ENCODE results near the gene LTBP1. TPM values are rescaled to one million over a fixed set of nuclear protein-coding genes. Genes with fewer than 3 reads are reported as not detected.

LTBP1 gene
- total RNA-seq, 4 donors from 2014 or later: 8.7 to 18.7 (median 13.0) TPM

DNA sequence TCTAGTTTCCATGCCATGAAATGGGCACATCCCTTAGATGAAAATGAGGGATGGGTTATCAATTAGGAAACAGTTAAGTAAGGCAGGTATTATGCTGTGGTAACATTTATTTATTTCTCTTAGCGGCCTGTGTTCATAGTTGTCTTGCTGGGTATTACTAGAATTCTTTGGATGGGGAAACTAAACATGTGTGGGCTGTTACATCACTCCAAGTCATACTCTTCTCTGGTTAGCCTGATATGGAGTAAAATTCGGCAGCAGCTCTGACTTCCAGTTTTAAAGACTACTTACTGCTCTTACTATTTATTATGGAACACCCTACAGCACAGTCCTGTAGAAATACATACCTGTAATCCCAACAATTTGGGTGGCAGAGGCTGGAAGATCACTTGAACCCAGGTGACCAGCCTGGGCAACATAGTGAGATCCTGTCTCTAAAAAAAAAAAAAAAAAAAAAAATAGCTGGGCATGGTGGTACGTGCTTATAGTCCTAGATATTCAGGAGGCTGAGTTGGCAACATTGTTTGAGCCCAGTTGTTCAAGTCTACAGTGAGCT, 496.6 kb downstream of the LTBP1 start:
- H3K27ac ChIP-seq: peak overlapping the region; percentile 11
- no peak for DNase-seq (ENCODE audit: low spot score in 2 of 2)
- TF ChIP-seq EP300 (IDR thresholded peaks at IDR 0.05) (no peak), POLR2AphosphoS5 (IDR thresholded peaks at IDR 0.05) (no peak), POLR2A (IDR thresholded peaks at IDR 0.05) (no peak)
- TF ChIP-seq, protein P1, sequence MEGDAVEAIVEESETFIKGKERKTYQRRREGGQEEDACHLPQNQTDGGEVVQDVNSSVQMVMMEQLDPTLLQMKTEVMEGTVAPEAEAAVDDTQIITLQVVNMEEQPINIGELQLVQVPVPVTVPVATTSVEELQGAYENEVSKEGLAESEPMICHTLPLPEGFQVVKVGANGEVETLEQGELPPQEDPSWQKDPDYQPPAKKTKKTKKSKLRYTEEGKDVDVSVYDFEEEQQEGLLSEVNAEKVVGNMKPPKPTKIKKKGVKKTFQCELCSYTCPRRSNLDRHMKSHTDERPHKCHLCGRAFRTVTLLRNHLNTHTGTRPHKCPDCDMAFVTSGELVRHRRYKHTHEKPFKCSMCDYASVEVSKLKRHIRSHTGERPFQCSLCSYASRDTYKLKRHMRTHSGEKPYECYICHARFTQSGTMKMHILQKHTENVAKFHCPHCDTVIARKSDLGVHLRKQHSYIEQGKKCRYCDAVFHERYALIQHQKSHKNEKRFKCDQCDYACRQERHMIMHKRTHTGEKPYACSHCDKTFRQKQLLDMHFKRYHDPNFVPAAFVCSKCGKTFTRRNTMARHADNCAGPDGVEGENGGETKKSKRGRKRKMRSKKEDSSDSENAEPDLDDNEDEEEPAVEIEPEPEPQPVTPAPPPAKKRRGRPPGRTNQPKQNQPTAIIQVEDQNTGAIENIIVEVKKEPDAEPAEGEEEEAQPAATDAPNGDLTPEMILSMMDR (IDR thresholded peaks at IDR 0.05): no peak
- H3K27me3 ChIP-seq: no peaks in the 10 kb centered on the region
- peaks cover 5% of the 10 kb centered on the region for H3K4me1 ChIP-seq
- WGBS: 68% methylated on average over 3 of the region's 3 CpGs
- no peak overlapping the region for H3K4me3 ChIP-seq
- no peaks in the 10 kb centered on the region for H3K9me3 ChIP-seq
- H3K36me3 ChIP-seq: no peaks in the 10 kb centered on the region

DNA sequence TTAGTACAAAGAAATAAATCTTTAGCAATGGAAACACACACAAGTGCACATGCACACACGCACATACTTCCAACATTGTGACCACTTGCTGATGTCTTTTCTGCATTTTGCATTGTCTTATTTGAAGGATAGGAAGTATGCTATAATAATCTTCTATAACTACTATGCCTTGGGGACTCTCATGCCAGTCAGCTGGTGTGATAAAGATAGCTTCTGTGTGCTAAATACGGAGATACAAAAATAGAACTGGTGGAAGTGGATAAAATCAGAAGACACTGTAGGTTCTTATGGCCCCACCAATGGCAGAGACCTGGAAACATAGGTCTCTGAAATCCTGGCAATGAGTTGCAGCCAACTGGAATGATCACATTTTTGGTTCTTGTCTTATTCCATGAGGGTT, 498.2 kb downstream of the LTBP1 start:
- Histone ChIP-seq H3K27me3 (no peaks in the 10 kb centered on the region), H3K4me3 (no peak overlapping the region), H3K36me3 (no peaks in the 10 kb centered on the region), H3K27ac (no peak overlapping the region), H3K4me1 (peaks cover 5% of the 10 kb centered on the region), H3K9me3 (no peaks in the 10 kb centered on the region)
- WGBS: 68% methylated on average over 2 of the region's 2 CpGs
- DNase-seq (ENCODE audit: low spot score in 2 of 2): no peak
- TF ChIP-seq POLR2A (IDR thresholded peaks at IDR 0.05) (no peak), EP300 (IDR thresholded peaks at IDR 0.05) (no peak), POLR2AphosphoS5 (IDR thresholded peaks at IDR 0.05) (no peak)
- TF ChIP-seq, protein P1 (IDR thresholded peaks at IDR 0.05): no peak

DNA sequence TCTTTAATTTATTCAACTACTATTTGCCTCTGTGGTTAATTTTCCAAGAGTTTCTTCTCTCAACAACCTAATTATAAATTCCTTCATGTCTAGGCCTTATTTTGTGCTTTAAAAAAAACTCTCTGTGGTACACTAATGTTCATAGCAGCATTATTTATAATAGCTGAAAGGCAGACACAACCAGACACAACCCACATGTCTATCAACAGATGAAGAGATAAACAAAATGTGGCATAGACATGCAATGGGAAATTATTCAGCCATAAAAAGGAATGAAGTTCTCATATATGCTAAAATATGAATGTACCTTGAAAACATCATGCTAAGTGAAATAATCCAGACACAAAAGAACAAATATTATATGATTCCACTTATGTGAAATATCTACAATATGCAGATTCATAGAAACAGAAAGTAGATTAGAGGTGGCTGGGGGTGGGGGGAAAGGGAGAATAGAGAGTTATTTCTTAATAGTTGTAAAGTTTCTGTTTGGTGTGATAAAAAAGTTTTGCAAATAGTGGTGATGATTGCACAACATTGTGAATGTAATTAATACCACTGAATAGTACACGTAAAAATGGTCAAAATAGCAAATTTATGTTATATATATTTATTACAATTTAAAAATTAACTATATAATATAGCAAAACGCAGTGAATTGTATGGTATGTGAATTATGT, 501.6 kb downstream of the LTBP1 start:
- H3K4me1 ChIP-seq: no peaks in the 10 kb centered on the region
- WGBS: 80% methylated on average over 2 of the region's 2 CpGs
- H3K27me3 ChIP-seq: no peaks in the 10 kb centered on the region
- no peak for TF ChIP-seq EP300 (IDR thresholded peaks at IDR 0.05)
- TF ChIP-seq, protein P1 (IDR thresholded peaks at IDR 0.05): no peak
- TF ChIP-seq POLR2AphosphoS5 (IDR thresholded peaks at IDR 0.05): no peak
- TF ChIP-seq POLR2A (IDR thresholded peaks at IDR 0.05): no peak
- H3K36me3 ChIP-seq: no peaks in the 10 kb centered on the region
- no peak overlapping the region for H3K4me3 ChIP-seq
- peaks cover 5% of the 10 kb centered on the region for H3K9me3 ChIP-seq
- no peak overlapping the region for H3K27ac ChIP-seq
- no peak for DNase-seq (ENCODE audit: low spot score in 2 of 2)

Measured in suprapubic skin (tissue), 4 donors.